ENCODE measurements around the gene EVL. TPM values are rescaled to one million over a fixed set of nuclear protein-coding genes. Genes with fewer than 3 reads are reported as not detected.

The EVL gene
- total RNA-seq, 1 donor, result 16.6 TPM

DNA sequence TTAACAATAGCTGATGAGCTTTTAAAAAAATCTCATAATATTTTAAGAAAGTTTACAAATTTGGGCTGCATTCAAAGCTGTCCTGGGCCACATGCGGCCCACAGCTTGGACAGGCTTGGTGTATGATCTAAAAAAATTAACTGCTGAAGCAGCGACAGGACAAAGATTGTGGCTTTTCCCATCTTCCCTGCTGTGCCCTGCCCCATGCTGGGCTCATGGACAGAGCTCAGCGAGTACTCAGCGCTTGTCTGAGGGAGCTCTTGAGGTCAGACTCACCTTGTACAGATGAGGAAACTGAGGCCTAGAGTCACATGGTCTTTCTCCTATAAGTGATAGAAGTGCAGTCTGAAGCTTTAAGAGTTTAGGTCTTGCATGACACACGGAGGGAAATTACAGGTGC lies 15.0 kb downstream of the EVL start:
- peaks cover 3% of the 10 kb centered on the region for H3K79me2 ChIP-seq (ENCODE audit: insufficient read depth, low read length)
- no peak overlapping the region for H3K27ac ChIP-seq (ENCODE audit: low read depth, low read length)
- no peak for DNase-seq (ENCODE audit: insufficient read length, low spot score, missing footprints)
- H4K20me1 ChIP-seq (ENCODE audit: insufficient read depth, low read length), result peaks cover 25% of the 10 kb centered on the region
- H3K9me3 ChIP-seq (ENCODE audit: low read depth, low read length), result no peaks in the 10 kb centered on the region
- no peak overlapping the region for H3K4me2 ChIP-seq (ENCODE audit: insufficient read depth, low read length)
- H3K36me3 ChIP-seq (ENCODE audit: insufficient read depth, low read length), result no peaks in the 10 kb centered on the region
- H3K27me3 ChIP-seq (ENCODE audit: insufficient read depth, low read length), result no peaks in the 10 kb centered on the region
- TF ChIP-seq, protein P1, sequence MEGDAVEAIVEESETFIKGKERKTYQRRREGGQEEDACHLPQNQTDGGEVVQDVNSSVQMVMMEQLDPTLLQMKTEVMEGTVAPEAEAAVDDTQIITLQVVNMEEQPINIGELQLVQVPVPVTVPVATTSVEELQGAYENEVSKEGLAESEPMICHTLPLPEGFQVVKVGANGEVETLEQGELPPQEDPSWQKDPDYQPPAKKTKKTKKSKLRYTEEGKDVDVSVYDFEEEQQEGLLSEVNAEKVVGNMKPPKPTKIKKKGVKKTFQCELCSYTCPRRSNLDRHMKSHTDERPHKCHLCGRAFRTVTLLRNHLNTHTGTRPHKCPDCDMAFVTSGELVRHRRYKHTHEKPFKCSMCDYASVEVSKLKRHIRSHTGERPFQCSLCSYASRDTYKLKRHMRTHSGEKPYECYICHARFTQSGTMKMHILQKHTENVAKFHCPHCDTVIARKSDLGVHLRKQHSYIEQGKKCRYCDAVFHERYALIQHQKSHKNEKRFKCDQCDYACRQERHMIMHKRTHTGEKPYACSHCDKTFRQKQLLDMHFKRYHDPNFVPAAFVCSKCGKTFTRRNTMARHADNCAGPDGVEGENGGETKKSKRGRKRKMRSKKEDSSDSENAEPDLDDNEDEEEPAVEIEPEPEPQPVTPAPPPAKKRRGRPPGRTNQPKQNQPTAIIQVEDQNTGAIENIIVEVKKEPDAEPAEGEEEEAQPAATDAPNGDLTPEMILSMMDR (IDR thresholded peaks at IDR 0.05; ENCODE audit: extremely low read depth, low read depth, low read length), result no peak
- no peak overlapping the region for H2AFZ ChIP-seq (ENCODE audit: low read length)
- H3K4me1 ChIP-seq (ENCODE audit: insufficient read depth, low read length), result peaks cover 28% of the 10 kb centered on the region
- H3K4me3 ChIP-seq (ENCODE audit: insufficient read depth, low read length), result no peak overlapping the region

DNA sequence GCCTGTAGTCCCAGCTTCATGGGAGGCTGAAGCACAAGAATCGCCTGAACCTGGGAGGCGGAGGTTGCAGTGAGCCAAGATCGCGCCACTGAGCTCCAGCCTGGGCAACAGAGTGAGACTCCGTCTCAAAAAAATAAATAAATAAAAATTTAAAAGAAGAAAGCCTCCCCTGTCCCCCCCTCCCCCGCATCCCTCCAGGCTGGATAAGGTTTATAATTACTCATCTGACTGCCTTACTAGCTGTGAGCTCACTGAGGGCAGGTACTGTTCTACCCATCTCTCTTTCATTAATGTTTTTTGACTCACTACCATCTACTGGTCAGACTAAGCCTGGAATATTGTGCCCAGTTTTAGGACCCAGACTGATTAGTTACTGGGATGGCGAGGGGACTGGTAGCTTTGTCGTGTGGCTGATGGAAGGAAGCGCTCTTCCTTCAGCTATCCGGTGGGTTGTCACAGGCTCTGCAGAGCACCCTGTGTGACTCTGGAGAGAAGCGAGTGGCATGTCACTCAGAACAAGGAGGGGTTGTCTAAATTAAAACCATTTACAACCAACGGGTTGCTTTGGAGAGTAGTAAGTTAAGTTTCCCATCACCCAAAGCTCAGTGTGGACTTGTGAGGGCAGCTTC lies 16.9 kb downstream of the EVL start:
- no peak overlapping the region for H3K4me3 ChIP-seq (ENCODE audit: insufficient read depth, low read length)
- no peak overlapping the region for H3K4me2 ChIP-seq (ENCODE audit: insufficient read depth, low read length)
- H2AFZ ChIP-seq (ENCODE audit: low read length), result no peak overlapping the region
- H3K36me3 ChIP-seq (ENCODE audit: insufficient read depth, low read length), result no peaks in the 10 kb centered on the region
- DNase-seq (ENCODE audit: insufficient read length, low spot score, missing footprints), result no peak
- H4K20me1 ChIP-seq (ENCODE audit: insufficient read depth, low read length), result peaks cover 22% of the 10 kb centered on the region
- no peaks in the 10 kb centered on the region for H3K9me3 ChIP-seq (ENCODE audit: low read depth, low read length)
- H3K27me3 ChIP-seq (ENCODE audit: insufficient read depth, low read length), result no peaks in the 10 kb centered on the region
- H3K4me1 ChIP-seq (ENCODE audit: insufficient read depth, low read length), result peaks cover 12% of the 10 kb centered on the region
- TF ChIP-seq, protein P1 (IDR thresholded peaks at IDR 0.05; ENCODE audit: extremely low read depth, low read depth, low read length), result no peak
- H3K27ac ChIP-seq (ENCODE audit: low read depth, low read length), result no peak overlapping the region
- H3K79me2 ChIP-seq (ENCODE audit: insufficient read depth, low read length), result peaks cover 3% of the 10 kb centered on the region

DNA sequence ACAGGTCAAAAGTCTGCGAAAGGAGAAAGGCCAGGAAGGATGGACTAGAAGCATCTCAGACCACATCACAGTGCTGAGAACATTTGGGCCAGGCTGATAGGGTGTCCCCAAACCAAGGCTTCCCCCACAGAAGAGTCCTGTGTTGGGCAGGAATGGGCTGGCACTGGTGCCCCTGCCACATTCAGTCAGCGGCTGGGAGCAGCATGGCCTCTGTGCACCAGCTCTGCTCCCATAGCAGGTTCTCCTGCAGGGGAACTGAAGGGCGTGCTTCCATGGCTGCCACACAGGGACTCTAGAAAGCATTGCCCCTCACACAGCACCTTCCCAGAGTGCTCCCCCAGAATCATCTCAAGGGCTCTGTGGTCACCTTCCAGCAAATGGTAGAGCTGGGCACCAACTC lies 17.5 kb downstream of the EVL start:
- Histone ChIP-seq H2AFZ (ENCODE audit: low read length) (no peak overlapping the region), H3K79me2 (ENCODE audit: insufficient read depth, low read length) (peaks cover 3% of the 10 kb centered on the region), H3K36me3 (ENCODE audit: insufficient read depth, low read length) (no peaks in the 10 kb centered on the region), H3K27ac (ENCODE audit: low read depth, low read length) (no peak overlapping the region), H3K4me1 (ENCODE audit: insufficient read depth, low read length) (peaks cover 10% of the 10 kb centered on the region), H3K9me3 (ENCODE audit: low read depth, low read length) (no peaks in the 10 kb centered on the region), H3K4me3 (ENCODE audit: insufficient read depth, low read length) (no peak overlapping the region), H3K27me3 (ENCODE audit: insufficient read depth, low read length) (no peaks in the 10 kb centered on the region), H3K4me2 (ENCODE audit: insufficient read depth, low read length) (no peak overlapping the region), H4K20me1 (ENCODE audit: insufficient read depth, low read length) (peaks cover 22% of the 10 kb centered on the region)
- DNase-seq (ENCODE audit: insufficient read length, low spot score, missing footprints), result no peak
- TF ChIP-seq, protein P1 (IDR thresholded peaks at IDR 0.05; ENCODE audit: extremely low read depth, low read depth, low read length), result no peak

DNA sequence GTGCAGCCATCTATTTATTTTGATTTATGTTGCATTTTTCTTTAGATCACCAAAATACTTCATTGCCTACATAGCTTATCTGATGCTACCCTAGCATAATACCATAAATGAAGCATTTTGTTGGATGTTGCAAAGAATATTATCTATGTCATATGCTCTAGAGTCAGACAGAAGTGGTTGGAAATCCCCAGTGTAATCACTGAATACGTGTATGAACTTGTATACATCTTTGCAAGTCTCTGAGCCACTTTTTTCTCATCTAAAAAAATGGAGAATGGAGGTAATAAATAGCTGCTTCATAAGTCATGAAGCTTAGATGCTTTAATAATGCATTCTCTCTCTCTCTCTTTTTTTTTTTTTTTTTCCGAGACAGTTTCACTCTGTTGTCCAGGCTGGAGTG lies 18.5 kb downstream of the EVL start:
- Histone ChIP-seq H3K36me3 (ENCODE audit: insufficient read depth, low read length) (peaks cover 6% of the 10 kb centered on the region), H3K27me3 (ENCODE audit: insufficient read depth, low read length) (no peaks in the 10 kb centered on the region), H3K4me1 (ENCODE audit: insufficient read depth, low read length) (peaks cover 9% of the 10 kb centered on the region), H3K4me3 (ENCODE audit: insufficient read depth, low read length) (no peak overlapping the region), H3K27ac (ENCODE audit: low read depth, low read length) (no peak overlapping the region), H2AFZ (ENCODE audit: low read length) (no peak overlapping the region), H3K4me2 (ENCODE audit: insufficient read depth, low read length) (no peak overlapping the region), H3K79me2 (ENCODE audit: insufficient read depth, low read length) (peaks cover 3% of the 10 kb centered on the region), H3K9me3 (ENCODE audit: low read depth, low read length) (no peaks in the 10 kb centered on the region), H4K20me1 (ENCODE audit: insufficient read depth, low read length) (peaks cover 19% of the 10 kb centered on the region)
- TF ChIP-seq, protein P1 (IDR thresholded peaks at IDR 0.05; ENCODE audit: extremely low read depth, low read depth, low read length), result no peak
- no peak for DNase-seq (ENCODE audit: insufficient read length, low spot score, missing footprints)

Data from osteoblast (primary cell).